Activated T-cell treated with anti-CD3 and anti-CD28 coated beads for 24 hours (primary cell): ENCODE results near the gene IQCF6.
"Not testable (repeated sequence)": the region's sequence is repeated elsewhere in the genome, so short reads cannot be mapped to it uniquely, and the experiment has no call there.

ENCODE experiments used
- DNase-seq: peaks from one replicate; pipeline ENCODE4 v3.0.0-alpha.2; 2020; ENCODE audit warnings: low read depth

IQCF6 gene

DNA sequence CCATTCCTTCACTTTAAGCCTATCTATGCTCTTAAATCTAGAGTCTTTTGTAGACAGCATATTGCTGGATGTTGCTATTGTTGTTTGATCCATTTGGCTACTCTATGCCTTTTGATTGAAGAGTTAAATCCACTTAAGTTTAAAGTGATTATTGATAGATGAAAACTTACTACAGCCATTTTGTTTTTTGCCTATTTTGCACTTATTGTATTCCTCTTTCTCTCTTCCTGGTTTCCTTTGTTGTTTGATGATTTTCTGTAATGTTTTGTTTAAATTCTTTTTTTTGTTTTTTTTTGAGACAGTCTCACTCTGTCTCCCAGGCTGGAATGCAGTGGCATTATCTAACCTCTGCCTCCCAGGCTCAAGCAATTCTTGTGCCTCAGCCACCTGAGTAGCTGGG, 19.8 kb downstream of the IQCF6 start:
- DNase-seq, result no peak

GRCh38 chr3:51753763-51754750, 25.0 kb downstream of the IQCF6 start:
- DNase-seq, result not testable (repeated sequence)

DNA sequence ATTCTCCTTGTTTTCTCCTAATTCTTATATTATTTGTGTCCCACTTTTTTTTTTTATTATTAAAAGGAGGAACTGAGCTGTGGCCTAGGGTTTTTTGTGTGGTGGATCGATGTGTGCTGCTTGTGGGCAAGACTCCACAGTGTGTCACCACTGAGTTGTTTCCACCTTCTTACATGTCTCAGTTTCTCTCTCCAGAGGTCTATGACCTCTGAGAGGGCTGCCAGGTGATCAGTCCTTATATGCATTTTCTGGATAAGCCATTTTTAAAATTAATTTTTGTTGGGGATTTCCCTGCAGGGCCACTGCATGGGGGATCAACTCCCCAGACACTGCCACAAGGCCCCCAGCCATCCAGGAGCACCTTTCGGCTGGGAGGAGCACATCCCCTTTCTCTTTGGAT, 27.8 kb downstream of the IQCF6 start:
- DNase-seq, result no peak

DNA sequence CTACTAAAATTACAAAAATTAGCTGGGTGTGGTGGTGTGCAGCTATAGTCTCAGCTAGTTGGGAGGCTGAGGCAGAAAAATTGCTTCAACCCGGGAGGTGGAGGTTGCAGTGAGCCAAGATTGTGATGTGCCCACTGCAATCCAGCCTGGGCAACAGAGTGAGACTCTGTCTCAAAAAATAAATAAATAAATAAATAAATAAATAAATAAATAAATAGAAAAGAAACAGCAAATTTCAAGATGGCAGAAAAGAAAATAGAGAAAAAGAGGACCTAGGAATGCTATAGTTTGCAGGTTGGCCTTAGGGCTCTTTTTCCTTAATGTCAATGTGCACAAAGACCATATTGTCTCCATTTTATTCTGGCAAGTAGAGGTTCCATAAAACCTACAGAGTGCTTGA, 28.2 kb downstream of the IQCF6 start:
- no peak for DNase-seq

- no peak for DNase-seq
These were observed 30.7 kb downstream of the IQCF6 start for GRCh38 chr3:51748327-51748726.

DNA sequence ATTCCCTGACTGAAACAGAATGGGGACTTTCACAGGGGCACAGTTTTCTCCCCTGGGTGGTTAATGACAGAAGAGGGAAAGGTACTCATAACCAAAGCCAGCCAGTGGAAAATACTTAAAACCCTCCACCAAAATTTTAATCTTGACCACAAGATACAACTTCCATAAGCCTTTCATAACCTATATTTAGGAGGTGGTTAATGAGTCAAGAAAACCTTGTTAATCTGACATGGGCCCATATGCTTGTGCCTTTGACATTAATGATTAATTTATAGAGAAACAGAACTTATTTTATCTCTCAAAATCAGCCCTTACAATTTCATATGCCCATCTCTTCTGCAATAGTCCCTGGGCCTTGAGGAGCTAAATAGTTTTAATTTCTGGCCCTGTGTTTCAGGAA, 31.2 kb downstream of the IQCF6 start:
- no peak for DNase-seq

- DNase-seq, result not testable (repeated sequence)
These were observed 36.1 kb downstream of the IQCF6 start for GRCh38 chr3:51742978-51743377.

DNA sequence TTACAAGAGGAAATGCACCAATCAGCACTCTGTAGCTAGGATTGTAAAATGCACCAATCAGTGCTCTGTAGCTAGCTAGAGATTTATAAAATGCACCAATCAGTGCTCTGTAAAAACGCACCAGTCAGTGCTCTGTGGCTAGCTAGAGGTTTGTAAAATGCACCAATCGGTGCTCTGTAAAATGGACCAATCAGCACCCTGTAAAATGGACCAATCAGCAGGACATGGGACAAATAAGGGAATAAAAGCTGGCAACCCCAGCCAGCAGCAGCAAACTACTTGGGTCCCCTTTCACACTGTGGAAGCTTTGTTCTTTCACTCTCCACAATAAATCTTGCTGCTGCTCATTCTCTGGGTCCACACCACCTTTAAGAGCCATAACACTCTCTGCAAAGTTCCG, 36.7 kb downstream of the IQCF6 start:
- not testable (repeated sequence) for DNase-seq

- no peak for DNase-seq
These were observed 39.9 kb downstream of the IQCF6 start for GRCh38 chr3:51739110-51739509.

- DNase-seq, result no peak
These were observed 43.1 kb downstream of the IQCF6 start for GRCh38 chr3:51735950-51736349.

- DNase-seq, result no peak
These were observed 44.0 kb downstream of the IQCF6 start for GRCh38 chr3:51735039-51735438.

DNA sequence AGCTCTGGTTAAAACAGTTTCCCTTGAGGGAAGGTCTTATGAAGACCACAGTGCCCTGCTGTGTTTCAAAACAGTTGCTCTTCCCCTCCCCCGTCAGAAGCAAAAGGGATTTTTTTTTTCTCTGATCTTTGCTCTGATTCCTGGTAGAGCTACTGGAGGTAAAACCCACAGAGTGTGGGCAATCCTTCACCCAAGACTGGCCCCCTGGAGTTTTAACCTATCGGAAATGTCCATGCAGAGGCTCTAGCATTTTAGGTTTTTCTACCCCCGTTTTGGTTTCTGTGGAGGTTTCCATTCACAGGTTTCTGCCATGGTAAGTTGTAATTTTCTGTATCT, 44.5 kb downstream of the IQCF6 start:
- no peak for DNase-seq

GRCh38 chr3:51733859-51734571, 45.0 kb downstream of the IQCF6 start:
- DNase-seq, result no peak

DNA sequence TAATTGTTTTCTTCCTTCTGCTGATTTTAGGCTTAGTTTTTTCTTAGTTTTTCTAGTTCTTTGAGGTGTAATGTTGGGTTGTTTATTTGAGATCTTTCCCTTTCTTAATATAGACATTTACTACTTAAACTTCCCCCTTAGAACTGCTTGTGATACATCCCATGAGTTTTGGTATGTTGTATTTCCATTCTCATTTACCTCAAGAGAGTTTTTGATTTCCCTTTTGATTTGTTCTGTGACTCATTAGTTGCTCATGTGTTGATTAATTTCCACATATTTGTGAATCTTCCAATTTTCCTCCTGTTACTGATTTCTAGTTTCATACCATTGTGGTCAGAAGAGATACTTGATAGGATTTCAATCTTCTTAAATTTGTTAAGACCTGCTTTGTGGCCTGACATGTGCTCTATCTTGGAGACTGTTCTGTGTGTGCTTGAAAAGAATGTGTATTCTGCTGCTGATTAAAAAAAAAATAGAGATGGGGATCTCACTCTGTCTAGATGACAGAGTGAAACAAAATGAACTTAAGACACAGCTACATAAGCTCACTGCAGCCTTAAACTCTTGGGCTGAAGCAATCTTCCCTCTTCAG, 49.9 kb downstream of the IQCF6 start:
- DNase-seq, result no peak
